ENCODE data around the gene NUDCD3.

NUDCD3 gene

DNA sequence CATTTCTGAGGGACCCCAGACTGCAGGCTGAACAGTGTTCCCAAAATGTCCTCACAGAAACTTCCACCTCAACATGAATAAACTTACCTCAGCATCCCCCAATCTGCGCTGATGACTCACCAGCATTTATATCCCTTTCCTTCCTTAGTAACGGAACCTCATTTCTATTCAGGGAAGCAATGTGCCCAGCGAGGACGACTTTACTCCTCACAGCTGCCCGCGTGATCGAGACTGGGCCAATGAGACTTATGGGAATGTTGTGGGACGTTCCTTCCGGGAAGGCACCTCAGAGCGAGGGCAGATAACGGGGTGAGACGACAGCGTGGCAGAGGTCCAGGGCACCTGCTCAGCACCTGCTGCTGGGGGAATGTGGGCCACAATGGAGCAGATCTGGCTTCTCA, 91.9 kb downstream of the NUDCD3 start:
- no peak for DNase-seq

DNA sequence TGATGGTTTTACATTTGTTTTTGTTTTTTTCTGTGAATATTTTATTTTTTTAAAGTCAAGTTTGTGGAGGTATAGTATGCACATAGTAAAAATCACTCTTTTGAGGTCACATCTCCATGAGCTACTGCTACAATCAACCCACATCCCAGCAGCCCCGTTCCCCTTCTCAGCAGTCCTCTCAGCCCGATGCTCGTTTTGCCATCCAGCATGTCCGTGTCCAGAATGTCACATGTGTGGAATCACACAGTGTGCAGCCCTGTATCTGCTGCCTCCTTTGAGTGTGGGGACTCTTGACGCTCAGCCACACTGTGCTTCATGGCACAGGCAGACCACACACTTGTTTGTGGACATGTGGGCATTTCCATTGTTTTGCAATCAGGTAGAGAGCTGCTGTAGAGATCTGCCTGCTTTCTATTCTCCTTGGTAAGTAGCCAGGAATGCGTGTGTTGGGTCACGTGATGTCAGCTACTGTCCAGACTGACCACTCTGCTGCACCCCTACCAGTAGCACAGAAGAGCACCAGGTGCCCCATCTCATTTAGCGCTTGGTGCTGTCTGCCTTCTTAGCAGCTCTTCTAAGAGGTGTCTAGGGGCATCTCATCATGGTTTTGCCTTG, 93.4 kb downstream of the NUDCD3 start:
- DNase-seq = no peak

DNA sequence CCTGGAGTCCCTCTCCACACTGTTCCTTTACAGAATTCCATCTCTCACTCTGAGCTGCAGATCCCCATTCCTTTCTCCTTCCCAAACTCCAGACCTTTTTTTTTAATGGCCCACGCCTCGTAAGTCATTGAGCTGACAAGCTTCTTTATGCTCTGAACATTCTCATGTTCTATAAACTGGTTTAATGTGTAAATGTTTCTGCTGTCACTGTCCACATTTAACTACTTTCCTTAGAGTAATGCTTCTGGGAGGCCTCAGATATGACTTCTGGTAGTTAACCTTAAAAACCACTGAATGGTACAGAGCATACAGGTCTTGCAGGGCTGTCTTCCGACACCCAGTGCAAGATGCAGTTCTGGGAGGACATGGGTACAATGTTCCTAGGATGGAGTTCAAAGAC, 94.0 kb downstream of the NUDCD3 start:
- no peak for DNase-seq

DNA sequence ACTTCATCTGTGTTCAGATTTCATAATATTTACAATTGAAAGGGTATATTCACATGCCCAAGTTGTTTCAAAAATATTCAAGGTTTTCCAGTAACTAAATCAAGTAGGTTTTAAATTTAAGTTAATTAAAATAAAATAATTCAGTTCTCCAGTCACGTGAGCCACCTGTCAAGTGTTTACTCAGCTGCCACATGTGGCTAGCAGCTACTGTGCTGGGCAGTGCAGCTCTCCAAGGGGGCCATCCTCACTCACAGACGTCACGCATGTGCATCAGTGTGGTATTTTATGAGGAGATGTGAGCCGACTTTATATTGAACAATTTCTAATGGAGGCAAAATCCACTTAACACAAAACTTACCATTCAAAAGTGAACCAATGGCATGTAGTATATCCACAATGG, 95.4 kb downstream of the NUDCD3 start:
- no peak for DNase-seq

DNA sequence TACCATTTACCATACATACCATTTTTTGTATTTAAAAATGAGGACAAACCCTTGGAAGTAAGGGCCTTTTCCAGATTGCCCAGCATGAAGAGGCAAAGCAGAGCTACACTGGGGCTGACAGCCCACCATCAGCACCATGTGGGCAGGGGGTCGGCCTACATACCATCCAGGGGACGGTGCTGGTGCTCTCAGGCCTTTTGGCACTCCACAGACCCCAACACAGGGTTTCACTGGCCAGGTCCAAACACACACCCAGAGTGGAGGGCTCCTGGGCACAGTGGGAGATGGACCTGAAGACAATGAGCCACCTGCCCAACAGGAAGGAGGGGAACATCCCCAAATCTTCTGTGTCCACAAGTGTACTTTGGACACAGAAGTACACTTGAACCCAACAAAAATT, 95.8 kb downstream of the NUDCD3 start:
- no peak for DNase-seq

DNA sequence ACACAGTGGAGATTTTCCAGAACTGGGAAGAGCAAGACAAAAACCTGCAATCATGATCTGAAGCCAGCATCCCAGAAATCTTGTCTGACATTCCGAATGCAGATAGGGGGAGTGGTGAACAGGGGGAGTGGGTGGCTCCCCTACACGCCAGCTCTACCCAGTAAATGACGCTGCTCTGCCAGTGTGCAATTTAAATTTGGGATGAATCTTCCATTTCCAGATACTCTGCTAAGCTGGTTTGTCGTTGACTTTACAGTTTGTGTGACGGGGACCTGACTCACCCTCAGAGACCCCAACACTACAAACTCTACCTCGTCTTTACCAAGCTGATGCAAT, 96.4 kb downstream of the NUDCD3 start:
- no peak for DNase-seq

DNA sequence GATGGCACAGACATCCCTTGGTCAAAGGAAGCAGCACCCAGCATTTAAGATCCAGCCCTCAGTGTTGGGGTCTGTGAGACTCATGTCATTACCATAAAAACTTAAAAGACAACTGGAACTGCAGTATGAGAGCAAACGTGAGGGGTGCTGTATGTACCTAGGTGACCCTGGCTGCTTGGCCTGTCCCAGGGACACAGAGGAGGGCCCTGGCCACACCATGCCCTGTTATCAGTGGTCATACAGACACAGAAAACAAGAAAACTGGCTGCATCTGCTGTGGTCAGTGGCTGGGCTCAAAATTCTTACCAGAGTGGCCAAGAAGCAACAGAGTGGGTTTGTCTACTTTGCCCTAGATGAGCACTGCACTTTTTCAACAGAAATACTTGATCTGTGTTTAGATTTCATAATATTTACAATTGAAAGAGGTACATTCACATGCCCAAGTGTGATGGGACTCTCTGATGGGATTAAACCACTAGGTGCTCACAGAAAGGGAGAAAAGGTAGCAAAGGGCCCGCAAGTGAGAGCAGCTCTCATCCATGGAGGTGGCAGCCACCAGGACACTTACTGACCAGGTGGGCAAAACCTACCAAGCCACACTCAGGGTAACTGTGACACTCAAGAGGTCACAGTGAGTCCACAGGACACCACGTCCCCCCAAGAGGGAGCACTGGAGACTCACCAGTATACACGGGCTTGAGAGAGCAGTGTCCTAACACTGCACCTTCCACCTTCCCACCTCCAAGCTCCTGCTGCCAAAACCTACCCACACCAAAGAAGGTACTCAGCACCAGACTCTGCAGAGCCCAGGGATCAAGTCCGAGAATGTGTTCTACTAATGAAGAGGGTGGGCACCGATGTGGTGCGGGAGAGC, 97.0 kb downstream of the NUDCD3 start:
- no peak for DNase-seq

DNA sequence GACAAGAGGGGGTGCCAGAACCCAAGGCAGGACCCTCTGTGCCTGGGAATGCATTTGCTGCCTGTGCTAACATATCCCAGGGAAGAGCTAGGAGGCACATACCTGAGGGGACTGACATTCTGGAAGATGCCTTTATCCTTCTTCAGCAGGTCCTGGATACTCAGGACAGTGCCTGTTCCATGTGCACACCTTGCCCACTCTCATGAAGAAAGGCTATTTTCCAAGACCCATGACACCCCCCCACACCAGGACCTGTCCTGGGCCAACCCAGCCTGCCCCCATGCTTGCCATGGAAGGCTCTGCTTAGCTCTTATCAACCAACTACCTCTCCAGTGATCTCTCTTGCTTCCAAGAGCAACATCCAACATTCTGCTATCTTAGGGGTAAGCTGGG, 97.8 kb downstream of the NUDCD3 start:
- DNase-seq = no peak

DNA sequence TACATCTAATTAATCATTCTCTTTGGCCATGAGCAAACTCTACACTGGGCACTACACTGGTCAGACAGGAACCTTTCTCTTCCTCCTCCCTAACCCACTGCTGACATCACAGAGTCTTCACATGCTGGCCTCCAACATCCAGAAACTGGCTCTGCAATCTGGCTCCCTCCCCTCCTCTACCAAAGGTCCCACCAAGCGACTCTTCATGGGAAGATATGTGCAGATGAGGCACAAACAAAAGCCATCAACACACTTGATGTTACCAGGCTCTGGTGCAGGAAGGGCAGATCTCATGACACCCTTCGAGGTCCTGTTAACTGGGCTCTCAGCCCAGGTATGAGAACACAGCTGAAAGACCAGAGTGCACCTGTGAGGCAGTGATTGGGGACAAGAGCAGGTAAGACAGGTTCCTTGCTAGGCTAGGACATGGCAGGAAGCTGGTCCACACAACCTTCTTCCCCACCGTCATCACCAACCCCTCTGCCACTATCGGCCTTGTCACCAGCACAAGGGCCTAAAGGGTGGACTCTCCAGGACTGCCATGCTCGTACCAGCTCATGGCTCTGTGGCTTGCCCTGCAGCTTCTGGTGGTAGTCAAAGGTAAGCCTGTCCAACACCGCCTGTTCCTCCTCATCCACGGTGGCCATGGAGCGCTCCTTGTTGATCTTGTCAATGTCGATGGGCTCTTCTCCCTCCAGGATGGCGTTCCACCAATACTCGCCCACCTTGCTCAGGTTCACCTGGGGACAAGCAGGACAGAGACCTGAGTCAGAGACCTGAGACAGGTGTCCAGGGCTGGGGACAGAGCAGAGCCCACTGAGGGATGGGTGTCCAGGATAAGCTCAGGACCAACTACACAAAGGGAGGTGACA, 98.5 kb downstream of the NUDCD3 start:
- no peak for DNase-seq

DNA sequence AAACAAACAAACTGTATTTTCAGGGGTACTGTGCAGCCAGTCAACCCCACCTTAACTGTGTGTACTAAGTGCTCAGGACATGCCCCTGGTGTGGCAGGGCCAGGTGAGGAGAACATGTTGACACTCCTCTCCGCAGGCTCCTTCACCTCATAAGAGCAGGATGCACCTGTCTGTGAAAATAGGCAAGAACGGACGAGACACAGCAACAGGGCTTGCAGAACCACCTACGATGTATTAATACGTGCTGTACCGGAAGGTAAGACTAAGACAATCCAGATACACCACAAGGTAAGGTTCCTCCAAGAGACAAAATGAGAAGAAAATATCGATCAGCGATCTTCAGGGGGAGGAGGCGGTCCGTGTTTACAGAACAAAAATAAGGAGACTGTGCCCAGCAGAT, 99.3 kb downstream of the NUDCD3 start:
- DNase-seq = no peak

DNA sequence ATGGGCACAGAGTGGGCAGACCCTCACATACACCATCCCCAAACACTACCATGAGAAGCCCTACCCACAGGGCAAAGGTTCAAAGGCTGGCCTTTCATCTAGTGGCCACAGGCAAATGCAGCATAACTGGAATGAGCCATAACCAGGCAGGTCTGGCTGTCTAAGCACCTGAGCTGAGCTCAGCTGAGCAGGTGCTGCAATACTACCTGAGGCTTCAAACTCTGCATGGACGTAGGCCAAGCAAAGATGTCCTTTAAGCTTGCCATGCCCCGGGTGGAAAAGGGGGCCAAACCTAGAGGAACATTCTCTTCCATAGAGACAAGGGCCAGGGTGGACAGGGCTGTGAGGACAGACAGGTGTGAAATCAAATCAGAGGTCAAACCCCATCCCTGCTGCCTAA, 99.8 kb downstream of the NUDCD3 start:
- DNase-seq = no peak

DNA sequence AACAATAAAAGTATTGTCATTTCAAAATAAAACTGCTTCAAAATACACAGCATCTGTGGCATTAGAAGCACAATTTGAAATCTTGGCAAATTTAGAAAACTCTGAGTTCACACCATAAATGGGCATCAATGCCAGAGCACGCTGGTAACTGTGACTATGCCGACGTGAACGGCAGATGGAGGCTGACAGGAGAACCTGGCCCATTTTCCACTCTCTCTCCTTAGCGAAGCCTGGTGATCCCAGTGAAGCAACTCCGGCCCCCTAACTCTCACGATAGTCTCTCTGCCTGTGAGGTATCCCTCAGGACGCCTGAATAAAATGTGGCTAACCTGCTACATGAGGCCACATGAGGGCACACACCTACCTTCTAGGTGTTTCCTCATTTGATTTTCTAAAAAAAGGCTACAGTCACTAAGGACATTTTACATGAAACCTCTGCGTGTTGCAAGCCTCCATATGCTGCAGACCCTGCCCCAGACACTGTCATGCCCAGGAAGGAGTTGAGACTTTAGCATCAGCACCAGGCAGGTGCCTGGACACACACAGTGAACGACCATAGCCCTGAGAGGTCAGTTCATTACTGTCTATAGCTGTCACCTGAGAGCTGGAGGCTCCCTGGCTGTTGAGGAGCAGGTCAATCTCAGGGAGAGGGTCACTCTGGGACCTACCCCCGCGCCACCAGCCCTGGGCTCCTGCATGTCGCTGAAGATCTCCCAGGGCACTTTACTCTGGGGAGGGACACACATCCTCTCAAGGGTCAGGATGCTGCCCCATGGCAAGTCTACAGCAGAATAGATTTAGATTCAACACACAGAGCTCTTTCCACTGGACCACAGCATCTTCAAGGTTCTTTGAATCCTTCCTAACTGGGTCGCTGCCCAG, 102.1 kb downstream of the NUDCD3 start:
- no peak for DNase-seq

DNA sequence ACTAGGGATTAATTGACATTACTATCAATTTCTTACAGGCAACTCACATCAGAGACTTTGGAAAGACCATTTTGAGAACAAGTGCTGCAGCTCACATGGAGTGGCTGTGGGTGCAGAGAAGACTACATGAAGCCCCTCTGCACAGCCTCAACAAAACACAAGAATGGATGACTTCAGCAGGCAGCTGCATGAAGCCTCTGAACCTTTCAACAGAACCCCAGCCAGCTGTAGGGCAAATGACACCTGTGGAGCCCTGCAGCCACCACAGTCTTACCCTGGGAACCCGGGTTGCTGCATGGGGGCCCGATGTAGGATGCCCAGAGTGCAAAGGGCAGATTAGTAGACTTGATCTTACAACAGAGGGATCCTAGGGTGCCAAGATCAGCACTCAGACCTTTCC, 103.1 kb downstream of the NUDCD3 start:
- DNase-seq = no peak

DNA sequence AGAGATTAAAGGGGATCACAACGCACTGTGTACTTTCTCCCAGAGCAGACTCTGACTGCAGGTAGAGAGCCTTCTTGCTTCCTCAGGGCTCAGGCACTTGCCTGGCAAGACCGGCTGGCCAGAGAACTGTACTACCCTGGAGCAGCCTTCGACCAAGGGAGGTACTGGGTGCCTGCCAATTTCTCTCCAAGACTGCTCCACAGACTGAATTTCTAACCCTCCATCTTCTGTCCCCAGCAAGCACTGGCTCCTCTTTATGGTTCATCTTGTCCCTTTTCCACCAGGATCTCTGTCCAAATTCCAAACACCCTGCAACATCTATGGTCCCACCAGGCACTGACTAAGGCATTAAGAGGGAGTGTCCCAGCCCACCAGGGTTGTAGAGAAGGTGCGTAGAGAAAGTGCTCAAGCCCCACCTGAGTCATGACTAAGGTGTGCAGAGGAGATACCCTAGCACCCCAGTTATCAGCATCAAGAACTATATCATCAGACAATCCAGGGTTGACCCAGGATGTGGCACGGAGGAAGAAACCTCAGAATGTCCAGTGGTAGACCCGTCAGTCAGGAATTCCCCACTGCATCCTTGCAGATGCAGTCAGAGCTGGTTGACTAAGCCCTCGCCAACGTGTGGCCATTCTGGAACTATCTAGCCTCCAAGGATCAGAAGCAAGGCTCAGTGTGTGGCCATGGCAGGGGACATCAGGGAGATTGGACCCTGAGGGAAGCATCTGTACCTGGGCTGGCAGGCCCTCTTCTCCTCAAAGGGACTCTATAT, 104.1 kb downstream of the NUDCD3 start:
- no peak for DNase-seq

DNA sequence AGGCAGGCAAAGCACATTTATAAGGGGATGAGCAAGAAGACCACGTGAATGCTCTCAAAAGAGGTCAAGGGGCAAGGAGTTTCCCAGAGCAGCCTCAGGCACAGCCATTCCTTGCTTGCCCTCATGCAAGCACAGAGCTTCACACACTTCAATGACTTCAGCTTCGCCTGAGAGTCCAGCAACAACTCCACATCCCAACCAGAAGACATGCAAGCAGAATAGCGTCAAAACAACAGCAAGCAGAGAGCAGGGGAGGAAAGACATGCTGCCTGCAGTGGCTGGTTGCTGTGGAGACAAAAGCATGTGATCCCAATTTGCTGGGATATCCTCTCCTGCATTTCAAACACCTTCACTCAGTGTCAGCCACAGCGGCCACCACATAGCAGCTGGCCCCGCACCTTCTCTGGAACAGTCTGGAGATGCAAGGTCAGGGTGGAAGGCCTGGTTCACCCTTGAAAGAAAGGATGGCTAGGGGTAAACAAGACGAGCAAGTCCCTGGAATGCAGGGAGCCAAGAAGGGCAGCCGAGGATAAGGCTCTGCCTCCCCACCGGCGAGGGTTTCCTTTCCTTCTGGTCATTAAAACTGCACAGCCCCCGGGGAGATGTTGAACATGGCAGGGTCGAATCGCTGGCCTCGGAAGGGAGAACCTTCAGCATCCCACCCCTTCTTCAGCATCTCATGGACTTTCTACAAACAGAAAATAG, 104.9 kb downstream of the NUDCD3 start:
- DNase-seq = no peak

DNA sequence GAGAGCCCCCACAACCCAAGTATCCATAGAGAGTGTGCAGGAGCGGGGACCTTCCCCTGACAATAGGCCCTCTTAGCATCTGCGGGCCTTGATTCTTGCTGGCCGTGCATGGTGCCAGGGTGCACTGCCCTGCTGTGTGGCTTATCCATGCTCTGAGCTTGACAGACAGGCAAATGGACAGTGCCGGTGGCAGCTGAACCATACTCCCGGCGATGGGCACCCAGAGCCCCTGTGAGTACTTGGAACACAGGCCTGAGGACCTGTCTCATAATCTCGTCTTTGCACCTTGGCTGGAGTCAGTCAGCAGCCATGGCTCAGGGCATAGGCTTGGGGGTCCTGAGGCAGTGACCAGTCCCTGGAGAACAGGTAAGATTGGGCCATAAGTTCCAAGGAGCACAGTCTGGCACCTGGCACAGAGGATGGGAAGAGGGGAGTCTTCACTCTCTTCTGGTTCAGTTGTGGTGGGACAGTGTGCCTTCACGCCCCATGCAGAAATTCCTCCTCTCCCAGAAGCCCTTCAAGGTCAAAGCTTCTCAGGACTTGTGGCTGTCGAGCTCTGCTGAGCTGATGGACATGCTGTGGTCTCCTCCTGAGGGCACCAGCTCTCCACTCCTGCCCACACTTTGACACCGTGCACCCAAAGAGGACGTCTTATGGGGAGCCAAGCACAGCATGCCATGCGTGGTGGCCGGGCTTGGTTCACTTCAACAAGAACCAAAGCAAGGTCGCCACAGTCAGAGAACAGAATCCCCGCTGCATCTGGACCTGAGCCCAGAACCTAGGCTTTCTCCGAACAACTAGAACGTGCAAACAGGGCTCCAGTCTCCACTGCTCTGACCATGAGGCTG, 105.6 kb downstream of the NUDCD3 start:
- no peak for DNase-seq

DNA sequence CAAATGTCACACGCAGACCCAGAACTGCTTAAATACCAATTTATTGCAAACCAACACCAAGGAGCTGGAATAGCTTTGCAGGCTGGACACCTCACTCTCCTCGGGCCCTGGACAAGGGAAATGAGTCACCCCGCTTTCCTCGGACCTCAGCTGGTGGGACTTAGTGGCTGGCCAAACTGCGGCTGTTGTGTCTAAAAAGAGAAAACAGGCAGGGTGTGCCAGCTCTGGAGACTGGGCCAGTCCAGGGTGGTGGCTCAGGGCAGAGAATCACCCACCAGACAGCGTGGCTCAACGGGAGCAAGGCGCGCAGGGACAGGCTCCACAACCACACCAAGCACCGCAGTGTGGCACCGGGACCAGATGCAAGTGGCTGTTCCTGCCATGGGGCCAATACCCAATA, 106.9 kb downstream of the NUDCD3 start:
- no peak for DNase-seq

DNA sequence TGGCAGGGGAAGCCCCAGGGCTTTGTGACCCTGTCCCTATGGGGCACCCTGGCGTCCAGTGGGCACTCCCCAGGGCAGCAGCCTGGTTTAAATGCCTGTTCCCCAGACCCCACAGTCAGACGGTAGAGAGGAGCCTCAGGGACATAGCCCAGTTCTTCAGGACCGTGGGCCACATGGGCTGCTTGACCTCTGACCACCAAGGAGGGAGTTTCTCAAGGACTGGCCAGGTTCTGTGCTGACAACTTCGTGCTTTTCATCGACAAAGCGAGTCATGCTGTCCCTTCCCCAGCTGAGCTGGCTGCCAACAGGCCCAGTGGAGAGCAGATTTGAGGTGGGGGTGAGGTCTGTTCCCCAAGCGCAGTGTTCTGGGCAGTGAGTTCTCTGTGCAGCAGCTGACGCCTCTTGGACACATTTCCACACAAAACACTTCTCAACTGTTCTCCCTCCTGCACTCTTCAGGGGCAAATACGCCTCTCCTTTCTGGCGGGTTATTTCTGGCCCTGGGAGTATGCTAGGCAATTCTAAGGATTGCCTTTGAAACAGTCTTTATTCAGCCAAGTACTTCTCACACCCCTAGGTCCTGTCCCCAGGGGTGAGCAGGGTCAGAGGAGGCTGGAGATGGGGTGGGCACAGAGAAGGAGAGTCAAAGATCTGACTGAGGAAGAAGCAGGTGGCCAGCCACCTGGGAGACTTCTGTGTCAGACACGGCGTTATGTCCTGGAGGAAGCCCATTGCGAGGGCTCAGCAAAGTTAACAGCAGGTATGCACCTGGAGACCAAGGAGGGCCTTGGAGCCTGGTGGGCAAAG, 107.8 kb downstream of the NUDCD3 start:
- no peak for DNase-seq

DNA sequence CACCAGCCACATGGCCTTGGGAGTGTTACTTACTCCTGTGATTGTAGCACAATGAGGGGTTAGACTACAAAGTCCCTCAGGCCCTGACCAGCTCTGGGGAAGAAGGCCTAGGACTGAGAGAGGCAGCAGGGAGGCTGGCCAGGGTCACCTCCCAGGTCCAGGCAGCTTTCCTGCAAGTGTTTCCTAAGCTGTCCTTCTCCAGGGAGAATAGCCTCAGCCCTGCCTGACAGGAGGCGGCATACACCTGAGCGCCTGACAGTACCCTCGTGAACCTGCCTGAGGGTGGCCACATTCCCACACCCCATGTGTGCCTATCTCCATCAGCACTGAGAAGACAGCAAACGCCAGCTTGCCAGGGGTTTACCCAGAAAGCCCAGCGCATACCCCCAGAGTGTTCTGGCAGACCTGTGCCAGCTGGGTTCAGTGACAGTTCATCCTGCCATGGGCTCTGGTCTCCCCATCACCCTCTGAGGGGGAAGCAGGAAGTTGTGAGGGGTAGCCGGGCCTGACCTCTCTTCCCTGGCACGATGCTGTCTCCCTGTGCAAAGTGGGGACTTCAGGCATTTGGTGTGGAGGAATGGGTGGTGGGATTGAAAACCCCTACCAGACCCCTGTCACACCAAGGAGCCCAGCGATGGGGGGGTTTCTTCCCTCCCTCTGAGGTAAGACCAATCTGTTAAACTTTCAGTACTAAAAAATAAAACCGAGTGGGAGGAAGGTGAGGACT, 108.8 kb downstream of the NUDCD3 start:
- no peak for DNase-seq

All from effector CD4-positive, alpha-beta T cell (primary cell).